GM18907 (cell line): ENCODE data around the gene UNC79.

Experiments used
- ATAC-seq: cut with Tn5 transposase; IDR thresholded peaks from one replicate; pipeline ENCODE4 v1.9.1; 2021; ENCODE audit warnings: mild to moderate bottlenecking, moderate library complexity; ENCODE audit not compliant: unreplicated experiment

The UNC79 gene

DNA sequence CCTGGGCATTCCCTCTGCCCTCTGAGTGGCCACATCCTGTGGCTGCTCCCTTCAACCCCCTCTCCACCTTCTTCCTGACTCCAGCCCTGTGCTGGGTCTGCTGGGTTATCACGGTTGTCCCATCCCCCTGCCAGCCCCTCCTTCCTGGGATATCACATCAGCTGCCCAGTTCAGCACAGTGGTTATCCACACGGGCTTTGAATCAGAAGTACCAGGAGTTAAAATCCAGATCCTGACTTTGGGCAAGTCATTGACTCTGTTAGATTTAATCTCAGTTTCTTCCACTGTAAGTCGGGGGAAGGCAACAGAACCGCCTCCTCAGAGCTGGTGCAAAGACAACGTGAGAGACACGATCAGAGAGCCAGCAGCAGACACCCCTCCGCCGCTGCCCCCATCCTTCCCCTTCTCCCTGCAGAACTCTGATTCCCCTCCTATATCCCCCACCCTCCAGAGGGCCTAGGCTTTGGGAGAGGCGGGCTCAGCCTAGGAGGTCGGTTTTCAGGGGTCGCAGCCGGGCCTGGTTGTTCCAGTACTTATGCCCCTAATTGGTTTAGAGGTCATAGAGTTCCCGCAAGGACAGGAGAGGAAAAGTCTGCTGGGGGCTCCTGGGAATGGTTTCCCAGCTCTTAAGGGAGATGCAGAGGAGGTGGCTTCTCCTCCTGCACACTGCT, 315.0 kb downstream of the UNC79 start:
- ATAC-seq = no peak

DNA sequence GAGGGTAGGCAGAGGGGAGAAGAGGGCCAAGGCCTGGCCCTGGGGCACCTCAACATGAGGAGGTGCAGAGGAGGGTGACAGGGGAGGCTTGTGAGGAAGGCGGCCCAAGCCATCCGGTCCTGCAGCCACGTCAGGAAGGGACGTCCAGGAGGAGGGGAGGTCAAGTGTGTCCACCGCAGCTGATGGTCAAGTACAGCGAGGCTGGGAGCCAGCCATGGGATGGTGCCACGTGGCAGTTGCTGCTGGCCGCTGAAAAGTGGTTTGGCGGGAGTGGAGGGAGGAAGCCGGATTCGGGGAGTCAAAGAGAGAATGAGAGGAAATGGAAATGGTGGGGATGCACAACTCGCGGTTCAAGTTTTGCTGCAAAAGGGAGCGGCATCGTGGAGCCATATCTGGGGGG, 316.4 kb downstream of the UNC79 start:
- ATAC-seq = no peak

DNA sequence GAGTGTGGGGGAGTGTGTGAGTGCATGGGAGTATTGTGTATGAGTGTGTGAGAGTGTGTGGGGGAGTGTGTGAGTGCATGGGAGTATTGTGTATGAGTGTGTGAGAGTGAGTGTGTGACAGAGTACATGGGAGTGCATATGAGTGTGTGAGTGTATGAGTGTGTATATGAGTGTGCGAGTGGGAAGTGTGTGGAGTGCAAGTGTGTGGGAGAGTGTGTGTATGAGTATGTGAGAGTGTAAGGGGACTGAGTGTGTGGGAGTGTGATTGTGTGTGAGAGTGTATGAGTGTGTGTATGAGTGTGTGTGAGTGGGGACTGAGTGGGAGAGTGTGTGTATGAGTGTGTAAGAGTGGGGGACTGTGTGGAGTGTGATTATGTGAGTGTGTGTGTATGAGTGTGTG, 316.8 kb downstream of the UNC79 start:
- ATAC-seq = no peak

DNA sequence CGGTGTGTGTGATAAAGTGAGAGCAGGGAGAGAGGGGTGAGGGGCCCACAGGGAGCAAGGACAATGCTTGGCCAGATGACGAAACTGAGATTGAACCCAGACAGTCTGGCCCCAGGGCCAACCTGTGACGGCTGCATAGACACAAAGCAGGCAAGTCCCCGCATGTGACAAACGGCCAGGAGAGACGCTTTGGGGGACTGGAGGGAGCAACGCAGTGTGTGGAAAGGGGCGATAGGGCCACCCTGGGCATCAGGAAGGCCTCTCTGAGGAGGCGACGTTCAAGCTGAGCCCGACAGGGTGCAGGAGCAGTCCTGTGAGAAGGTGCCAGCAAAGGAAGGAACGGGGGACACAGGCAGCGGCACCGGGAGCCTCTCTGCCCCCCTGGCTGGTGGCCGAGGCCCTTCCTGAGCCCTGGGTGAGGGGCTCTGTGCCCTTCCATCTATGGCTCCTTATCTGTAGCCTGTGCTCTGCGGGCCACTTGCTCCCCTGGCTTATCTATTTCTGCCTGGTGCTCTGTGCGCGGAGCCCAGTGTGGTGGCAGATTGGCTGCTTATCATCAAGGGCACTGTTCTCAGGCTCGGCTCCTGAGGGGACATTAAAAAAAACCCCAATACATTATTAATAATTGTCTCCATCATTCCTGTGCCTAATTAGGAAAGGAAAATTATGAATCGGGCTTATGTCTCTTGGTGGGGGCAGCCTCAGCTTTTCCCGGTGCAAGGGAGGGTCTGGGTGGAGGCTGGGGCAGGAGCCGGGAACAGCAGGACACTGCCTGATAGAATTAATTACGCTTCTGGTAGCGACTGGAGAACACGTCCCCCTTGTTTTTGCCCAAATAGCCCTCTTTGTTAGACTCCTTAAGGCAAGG, 317.7 kb downstream of the UNC79 start:
- no peak for ATAC-seq

DNA sequence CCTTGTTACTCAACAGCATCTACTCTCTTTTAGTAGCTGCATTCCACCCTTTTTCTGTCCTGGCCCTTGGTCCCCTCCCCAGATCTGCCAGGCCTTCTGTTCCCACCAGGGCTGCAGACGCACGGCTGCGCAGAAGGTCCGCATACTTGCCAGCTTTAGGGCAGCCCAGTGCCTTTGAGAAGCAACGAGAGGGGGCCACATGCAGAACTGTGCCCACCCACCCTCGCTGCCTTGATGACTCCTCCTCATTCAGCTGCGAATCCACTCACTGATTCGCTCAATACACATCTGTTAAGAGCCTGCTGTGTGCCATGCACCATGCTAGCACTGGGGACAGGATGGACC, 318.3 kb downstream of the UNC79 start:
- ATAC-seq = no peak

DNA sequence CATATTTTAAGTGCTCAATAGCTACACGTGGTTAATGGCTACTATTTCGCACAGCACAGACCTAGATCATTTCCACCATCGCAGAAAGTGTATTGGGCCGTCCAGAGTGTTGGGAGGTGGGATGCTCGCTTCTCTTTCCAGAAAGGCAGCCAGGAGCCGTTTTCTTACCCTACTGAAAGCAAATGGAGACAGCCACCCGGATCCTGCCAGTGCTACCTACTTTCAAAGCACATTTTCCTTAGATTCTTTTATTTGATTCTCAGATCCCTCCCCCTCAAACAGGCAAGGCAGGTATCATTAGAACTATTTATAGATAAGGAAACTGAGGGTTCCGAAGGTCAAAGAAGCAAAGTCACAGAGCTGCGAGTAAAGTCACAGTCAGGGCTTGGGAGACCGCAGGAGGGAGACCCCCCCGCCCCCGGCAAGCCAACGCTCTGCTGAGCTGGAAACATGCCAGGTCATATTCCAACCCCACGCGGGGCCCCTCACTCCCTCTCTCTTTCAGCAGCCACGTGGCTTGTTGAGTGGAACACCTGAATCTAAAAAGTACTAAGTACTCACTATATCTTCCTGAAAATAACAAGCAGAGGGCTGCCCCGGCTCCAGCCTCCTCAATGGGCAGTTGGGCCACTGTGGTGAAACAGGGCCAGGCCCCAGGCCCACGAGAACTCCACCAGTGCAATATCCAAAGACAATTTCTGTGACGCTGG, 321.4 kb downstream of the UNC79 start:
- no peak for ATAC-seq

DNA sequence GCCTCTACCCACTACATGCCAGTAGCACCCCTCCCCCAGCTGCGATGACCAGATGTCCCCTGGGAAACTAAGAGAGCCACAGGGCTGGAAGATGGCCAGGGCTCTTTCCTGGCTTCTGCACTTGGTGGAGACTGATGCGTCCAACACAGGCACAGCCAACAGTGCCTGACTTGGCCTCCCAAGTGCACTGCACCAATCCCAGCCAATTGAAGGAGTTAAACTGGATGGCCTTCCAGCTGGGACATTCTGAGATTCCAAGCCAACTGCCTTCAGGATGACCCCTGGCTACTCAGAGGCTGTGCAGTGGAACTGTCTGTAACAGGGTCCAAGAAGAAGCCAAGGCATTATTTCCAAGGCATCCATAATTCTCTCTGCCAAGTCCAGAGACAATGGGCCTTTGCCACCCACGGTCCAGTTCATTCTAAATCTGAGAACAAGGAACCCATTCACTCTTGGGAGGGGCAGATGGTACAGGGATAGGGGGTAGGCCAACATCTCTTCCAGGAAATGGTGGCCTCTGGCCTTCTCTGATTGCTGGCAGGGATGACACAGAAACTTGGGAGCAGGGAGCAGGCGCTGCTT, 322.3 kb downstream of the UNC79 start:
- ATAC-seq = no peak

DNA sequence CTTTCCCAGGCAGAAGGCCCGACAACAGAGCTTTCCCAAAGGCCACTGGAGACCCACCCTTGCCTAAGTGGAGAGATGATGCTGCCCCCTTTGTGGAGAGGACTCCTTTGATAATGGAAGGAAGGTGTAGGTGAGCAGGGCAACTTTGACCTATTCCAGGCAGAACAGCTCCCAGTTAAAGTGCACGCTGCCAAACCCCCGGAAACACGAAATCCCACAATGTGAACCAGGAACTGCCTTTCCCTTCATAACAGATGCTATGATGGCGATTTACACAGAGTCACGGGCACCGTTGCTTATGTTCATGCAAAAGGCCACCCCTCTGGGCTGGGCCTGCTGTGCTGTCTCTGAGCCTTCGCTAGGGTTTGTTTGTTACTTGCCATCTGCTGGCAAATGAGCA, 322.9 kb downstream of the UNC79 start:
- ATAC-seq = no peak

DNA sequence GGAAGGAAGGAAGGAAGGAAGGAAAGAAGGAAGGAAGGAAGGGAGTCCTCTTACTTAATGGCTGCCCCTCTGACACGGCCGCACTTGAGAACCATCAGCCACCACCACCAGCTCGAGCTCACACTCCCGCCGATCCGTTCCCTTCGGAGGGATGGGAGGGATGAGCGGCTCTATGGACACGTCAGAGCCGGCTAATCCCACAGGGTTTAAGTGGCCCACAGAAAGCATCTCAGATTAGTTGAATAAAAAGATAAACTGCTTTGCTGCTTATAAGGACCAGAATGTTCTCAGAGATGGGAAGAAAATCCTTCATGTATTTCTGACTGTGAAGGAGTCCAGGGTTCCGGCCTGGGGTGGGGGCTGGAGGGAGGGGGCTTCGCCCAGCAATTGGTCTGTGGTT, 326.5 kb downstream of the UNC79 start:
- ATAC-seq = no peak
